HepG2 (cell line): ENCODE results near the gene SCFD2. TPM values are rescaled to one million over a fixed set of nuclear protein-coding genes. Genes with fewer than 3 reads are reported as not detected.

ENCODE experiments used
- ATAC-seq: fragments of 200-7000 bp; cut with Tn5 transposase; 3 replicates; pipeline ENCODE4 v1.9.1; 2020; ENCODE audit warnings: mild to moderate bottlenecking, moderate library complexity
- BruUV-seq: library from RNA; stranded (reverse); fragments of 400-500 nt; replicated peaks from 2 replicates; lab custom pipeline; 2021; lab: Mats Ljungman, UMichigan
- CTCF ChIA-PET: fragments of 300-600 bp; formaldehyde crosslinking; extraction: SDS; loops from one replicate; lab custom pipeline; 2021; ENCODE audit warnings: low total read pairs, inconsistent platforms, low intra/inter-chr PET ratio; lab: Yijun Ruan, JAX
- POLR2A ChIA-PET: fragments of 350-600 bp; sonication (Branson Sonifier 250); formaldehyde crosslinking; loops from one replicate; lab custom pipeline; 2020; ENCODE audit warnings: antibody characterized with exemption, inconsistent platforms; lab: Yijun Ruan, JAX
- DNase-seq: peaks from one replicate; pipeline ENCODE4 v3.0.0-alpha.2; 2015; ENCODE audit warnings: low spot score
- FAIRE-seq: peaks from 3 replicates; lab custom pipeline; 2011; peaks lifted over from hg19 to GRCh38; lab: Jason Lieb, UNC
- H2AFZ ChIP-seq: one replicate; pipeline ENCODE4 v1.6.1; 2011; ENCODE audit warnings: low read length, inconsistent platforms
- H3K27ac ChIP-seq: fragments of 300-600 bp; 3 replicates; pipeline ENCODE4 v1.8.0; 2011; ENCODE audit warnings: mixed run types, mild to moderate bottlenecking, mixed read lengths, low read length, inconsistent platforms; ENCODE audit not compliant: insufficient read depth; ENCODE audit errors: extremely low read length
- H3K27me3 ChIP-seq, 2 experiments: fragments of 200-600 bp in 1 of 2; 2 replicates in 1 of 2; 3 replicates in 1 of 2; pipeline versions ENCODE4 v1.6.0 to v1.8.0; 2011; ENCODE audit warnings: low read length in 2 of 2, mild to moderate bottlenecking in 2 of 2, moderate library complexity in 2 of 2, inconsistent platforms in 1 of 2; ENCODE audit not compliant: insufficient read depth in 2 of 2, control insufficient read depth in 1 of 2
- H3K36me3 ChIP-seq, 2 experiments: fragments of 200-600 bp in 1 of 2; replicated peaks in 1 of 2; 2 replicates in 1 of 2; 3 replicates in 1 of 2; pipeline versions ENCODE4 v1.5.1 to v1.8.0; 2011; ENCODE audit warnings: low read length in 2 of 2, inconsistent platforms in 1 of 2; ENCODE audit not compliant: insufficient read depth in 2 of 2, control insufficient read depth in 1 of 2
- H3K4me1 ChIP-seq: 2 replicates; pipeline ENCODE4 v1.5.1; 2012; ENCODE audit warnings: low read length, inconsistent platforms; ENCODE audit not compliant: insufficient read depth
- H3K4me2 ChIP-seq: 2 replicates; pipeline ENCODE4 v1.6.0; 2011; ENCODE audit warnings: low read depth, low read length, inconsistent platforms
- H3K4me3 ChIP-seq, 3 experiments: fragments of 200-600 bp in 1 of 3; sonication (generic), shearing (Covaris generic) in 1 of 3; replicated peaks in 1 of 3; 2 replicates each; pipeline ENCODE4 v1.5.1; 2011 to 2016; ENCODE audit warnings: low read length in 3 of 3, inconsistent platforms in 2 of 3, low read depth in 2 of 3, mild to moderate bottlenecking in 2 of 3, control low read depth in 1 of 3, mixed read lengths in 1 of 3; ENCODE audit not compliant: insufficient read depth in 1 of 3
- H3K79me2 ChIP-seq: one replicate; pipeline ENCODE4 v1.6.1; 2011; ENCODE audit warnings: low read length, inconsistent platforms; ENCODE audit not compliant: insufficient read depth
- H3K9ac ChIP-seq: 2 replicates; pipeline ENCODE4 v1.6.0; 2011; ENCODE audit warnings: mild to moderate bottlenecking, low read depth, low read length, inconsistent platforms; ENCODE audit not compliant: insufficient read depth
- H3K9me3 ChIP-seq: 2 replicates; pipeline ENCODE4 v1.5.1; 2012; ENCODE audit warnings: mild to moderate bottlenecking, low read length
- H4K20me1 ChIP-seq: 2 replicates; pipeline ENCODE4 v1.6.0; 2011; ENCODE audit warnings: inconsistent platforms, mild to moderate bottlenecking, low read length, moderate library complexity; ENCODE audit not compliant: insufficient read depth
- ELF4 ChIP-seq: sonication (generic); formaldehyde crosslinking; IDR thresholded peaks from 2 replicates; pipeline ENCODE4 v1.5.0; 2020; ENCODE audit warnings: missing genetic modification reagents, mild to moderate bottlenecking, moderate library complexity, borderline replicate concordance
- KDM2A ChIP-seq: sonication (generic); formaldehyde crosslinking; IDR thresholded peaks from 2 replicates; pipeline ENCODE4 v1.4.0; 2020; ENCODE audit warnings: low read depth, missing genetic modification reagents, borderline replicate concordance
- MAX ChIP-seq: IDR thresholded peaks from 2 replicates; pipeline ENCODE4 v1.6.1; 2012; ENCODE audit warnings: inconsistent platforms
- MYNN ChIP-seq: sonication (generic); formaldehyde crosslinking; IDR thresholded peaks from 2 replicates; pipeline ENCODE4 v1.4.0; 2020; ENCODE audit warnings: mild to moderate bottlenecking, low read depth, missing genetic modification reagents
- PBX3 ChIP-seq: sonication (generic); formaldehyde crosslinking; IDR thresholded peaks from 2 replicates; pipeline ENCODE4 v1.8.1; 2023; ENCODE audit warnings: missing genetic modification reagents, inconsistent platforms, borderline replicate concordance
- PLRG1 ChIP-seq: fragments of 450-650 bp; conservative IDR thresholded peaks from 2 replicates; pipeline ENCODE4 v1.6.1; 2016
- SNAPC4 ChIP-seq: sonication (generic); formaldehyde crosslinking; IDR thresholded peaks from 2 replicates; pipeline ENCODE4 v1.4.0; 2020; ENCODE audit warnings: mild to moderate bottlenecking, missing genetic modification reagents
- SRY ChIP-seq: sonication (generic); formaldehyde crosslinking; IDR thresholded peaks from 2 replicates; pipeline ENCODE4 v1.8.0; 2022; ENCODE audit warnings: mild to moderate bottlenecking, missing genetic modification reagents
- THRA ChIP-seq: sonication (generic); formaldehyde crosslinking; IDR thresholded peaks from 2 replicates; pipeline ENCODE4 v1.4.0; 2020; ENCODE audit warnings: missing genetic modification reagents, borderline replicate concordance
- ZMYM4 ChIP-seq: sonication (generic); formaldehyde crosslinking; IDR thresholded peaks from 2 replicates; pipeline ENCODE4 v1.8.1; 2023; ENCODE audit warnings: mild to moderate bottlenecking, missing genetic modification reagents
- ZNF30 ChIP-seq: sonication (generic); formaldehyde crosslinking; IDR thresholded peaks from 2 replicates; pipeline ENCODE4 v1.5.0; 2020; ENCODE audit warnings: mild to moderate bottlenecking, missing genetic modification reagents
- ZNF441 ChIP-seq: sonication (generic); formaldehyde crosslinking; IDR thresholded peaks from 2 replicates; pipeline ENCODE4 v1.7.0; 2021; ENCODE audit warnings: missing genetic modification reagents, borderline replicate concordance
- ZNF484 ChIP-seq: sonication (generic); formaldehyde crosslinking; IDR thresholded peaks from 2 replicates; pipeline ENCODE4 v1.5.1; 2020; ENCODE audit warnings: mild to moderate bottlenecking, low read depth, missing genetic modification reagents, borderline replicate concordance
- ZNF574 ChIP-seq: sonication (generic); formaldehyde crosslinking; IDR thresholded peaks from 2 replicates; pipeline ENCODE4 v1.4.0; 2020; ENCODE audit warnings: missing genetic modification reagents
- WGBS: methylation state at CpG from one replicate; pipeline ENCODE4 v1.1.6; 2017; ENCODE audit warnings: low lambda C conversion rate; 5-methylcytosine and 5-hydroxymethylcytosine counted together
- in situ Hi-C: cut with HindIII; loops from 2 replicates; pipeline ENCODE4 v1.10.0; 2017; ENCODE audit warnings: low pct_unique_long_range_greater_than_20kb; ENCODE audit not compliant: extremely low pct_ligation_motif_present
- intact Hi-C: fragments of 100-400 bp; cut with micrococcal nuclease; formaldehyde crosslinking; loops from one replicate; pipeline ENCODE4 v1.10.0; 2022; ENCODE audit not compliant: unreplicated experiment
- polyA plus RNA-seq, 8 experiments: library from polyadenylated mRNA; depleted of rRNA in 3 of 8; stranded (reverse) in 7 of 8; unstranded in 1 of 8; fragments of >200 nt; fragmentation: Illumina TruSeq in 4 of 8; extraction: Trizol in 4 of 8; gene quantifications; 2 replicates each; pipeline versions ENCODE4 v1.2.1 to v1.2.3, GENCODE V29; 2011 to 2016; ENCODE audit warnings: low read depth in 4 of 8, missing spikeins in 1 of 8, mixed read lengths in 1 of 8; ENCODE audit not compliant: insufficient read depth in 1 of 8
- total RNA-seq, 5 experiments: library from RNA; depleted of rRNA; stranded (reverse); fragments of >200 nt; fragmentation: Illumina TruSeq; extraction: Trizol; gene quantifications; 2 replicates each; pipeline ENCODE4 v1.2.3, GENCODE V29; 2016; ENCODE audit warnings: low read depth in 1 of 5

Gene SCFD2
- total and polyA plus RNA-seq, 2 of the 13 experiments (the other 11 are each of a cell fraction or from before 2014, with no cell fraction given) = 4.6 to 15.6 TPM

GRCh38 chr4:53076374-53076958 is 289.4 kb downstream of the SCFD2 start:
- in situ Hi-C loops (no loop called here), intact Hi-C loops (loop anchor here (5.0 kb wide), 1 partner anchor 46 kb away; no protein-coding TSS in a partner anchor)
- BruUV-seq = no TSS peak
- ChIA-PET CTCF (no interaction called here), POLR2A (no interaction called here)
- Histone ChIP-seq H3K9me3 (no peaks in the 10 kb centered on the region), H3K36me3 (no peaks in the 10 kb centered on the region), H2AFZ (no peak overlapping the region), H3K79me2 (no peaks in the 10 kb centered on the region), H3K27ac (no peak overlapping the region), H3K4me3 (no peak overlapping the region), H3K27me3 (no peaks in the 10 kb centered on the region), H3K4me1 (no peaks in the 10 kb centered on the region), H3K9ac (no peak overlapping the region), H4K20me1 (no peaks in the 10 kb centered on the region), H3K4me2 (no peak overlapping the region)
- ATAC-seq = no peak
- no peak for DNase-seq
- 98% methylated on average over 8 of the region's 8 CpGs for WGBS
- FAIRE-seq = no peak
- no peak for TF ChIP-seq SRY (CRISPR knock-in tag)
- no peak for TF ChIP-seq MAX
- no peak for TF ChIP-seq KDM2A
- TF ChIP-seq ELF4 (CRISPR knock-in tag) = no peak
- TF ChIP-seq ZNF484 (CRISPR knock-in tag) = no peak
- TF ChIP-seq ZNF574 (CRISPR knock-in tag) = no peak
- no peak for TF ChIP-seq ZNF441
- TF ChIP-seq THRA (CRISPR knock-in tag) = no peak
- TF ChIP-seq SNAPC4 (CRISPR knock-in tag) = no peak
- TF ChIP-seq PLRG1 = no peak
- no peak for TF ChIP-seq ZNF30 (CRISPR knock-in tag)
- TF ChIP-seq PBX3 (CRISPR knock-in tag) = no peak
- no peak for TF ChIP-seq ZMYM4 (CRISPR knock-in tag)
- no peak for TF ChIP-seq MYNN (CRISPR knock-in tag)
